Fibroblast of pulmonary artery (primary cell): ENCODE measurements around the gene SEMA4C.

Source experiments
- DNase-seq: peaks from one replicate; pipeline ENCODE4 v3.0.0-alpha.2; 2010; ENCODE audit warnings: low read depth
- H3K4me3 ChIP-seq: replicated peaks from 2 replicates; pipeline ENCODE4 v1.5.1; 2011; ENCODE audit warnings: low read depth, mild to moderate bottlenecking, control low read depth, low read length, moderate library complexity
- CTCF ChIP-seq: IDR thresholded peaks from 2 replicates; pipeline ENCODE4 v1.5.1; 2011; ENCODE audit warnings: mild to moderate bottlenecking, control low read depth, low read length, inconsistent platforms; ENCODE audit errors: missing control alignments

Gene SEMA4C

GRCh38 chr2:96846825-96847224, 23.1 kb downstream of the SEMA4C start:
- DNase-seq: no peak
- no peak overlapping the region for H3K4me3 ChIP-seq
- TF ChIP-seq CTCF: no peak

- H3K4me3 ChIP-seq: no peak overlapping the region
- no peak for TF ChIP-seq CTCF
- no peak for DNase-seq
Observed at GRCh38 chr2:96844405-96844808, 25.5 kb downstream of the SEMA4C start.

DNA sequence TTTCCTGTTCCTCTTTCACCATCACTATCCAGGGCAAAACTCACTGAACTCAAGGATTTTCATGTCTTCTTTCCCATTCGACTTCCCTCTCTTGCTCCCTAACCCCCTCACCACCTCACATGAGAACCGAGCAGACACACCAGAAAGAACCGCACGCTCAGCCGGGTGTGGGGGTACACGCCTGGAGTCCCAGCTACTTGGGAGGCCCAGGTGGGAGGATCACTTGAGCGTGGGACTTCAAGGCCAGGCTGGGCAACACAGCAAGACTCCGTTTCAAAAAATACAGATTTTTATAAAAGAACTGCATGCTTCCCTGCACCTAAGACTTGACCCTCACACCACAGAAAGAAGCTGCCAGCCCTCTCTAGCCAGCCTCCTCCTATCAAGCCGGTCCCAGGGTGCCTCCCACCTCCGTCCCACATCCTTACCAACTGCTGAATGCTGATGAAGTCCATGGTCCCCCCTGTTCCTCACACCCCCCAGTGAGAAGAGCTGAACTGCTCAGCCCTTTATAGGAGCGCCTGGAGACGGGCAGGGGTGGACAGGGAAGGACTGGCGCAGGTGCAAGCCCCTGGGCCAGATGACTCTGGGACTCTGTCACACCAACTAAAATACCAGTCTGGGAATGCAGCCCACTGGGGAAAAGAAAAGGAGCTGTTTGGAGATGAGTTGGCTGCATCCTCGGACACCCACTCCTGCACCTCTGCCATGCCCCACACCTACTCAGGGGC, 26.2 kb downstream of the SEMA4C start, which contains the start of gene ANKRD23:
TSS of gene ANKRD23 (minus strand) at position 484 of the 731 bp plus-strand sequence. CDS start at position 455, 29 bp downstream.
- TF ChIP-seq CTCF: no peak
- no peak for DNase-seq
- no peak within 1 kb of the TSS for H3K4me3 ChIP-seq

GRCh38 chr2:96842600-96842999, 27.3 kb downstream of the SEMA4C start:
- no peak for DNase-seq
- no peak overlapping the region for H3K4me3 ChIP-seq
- no peak for TF ChIP-seq CTCF

DNA sequence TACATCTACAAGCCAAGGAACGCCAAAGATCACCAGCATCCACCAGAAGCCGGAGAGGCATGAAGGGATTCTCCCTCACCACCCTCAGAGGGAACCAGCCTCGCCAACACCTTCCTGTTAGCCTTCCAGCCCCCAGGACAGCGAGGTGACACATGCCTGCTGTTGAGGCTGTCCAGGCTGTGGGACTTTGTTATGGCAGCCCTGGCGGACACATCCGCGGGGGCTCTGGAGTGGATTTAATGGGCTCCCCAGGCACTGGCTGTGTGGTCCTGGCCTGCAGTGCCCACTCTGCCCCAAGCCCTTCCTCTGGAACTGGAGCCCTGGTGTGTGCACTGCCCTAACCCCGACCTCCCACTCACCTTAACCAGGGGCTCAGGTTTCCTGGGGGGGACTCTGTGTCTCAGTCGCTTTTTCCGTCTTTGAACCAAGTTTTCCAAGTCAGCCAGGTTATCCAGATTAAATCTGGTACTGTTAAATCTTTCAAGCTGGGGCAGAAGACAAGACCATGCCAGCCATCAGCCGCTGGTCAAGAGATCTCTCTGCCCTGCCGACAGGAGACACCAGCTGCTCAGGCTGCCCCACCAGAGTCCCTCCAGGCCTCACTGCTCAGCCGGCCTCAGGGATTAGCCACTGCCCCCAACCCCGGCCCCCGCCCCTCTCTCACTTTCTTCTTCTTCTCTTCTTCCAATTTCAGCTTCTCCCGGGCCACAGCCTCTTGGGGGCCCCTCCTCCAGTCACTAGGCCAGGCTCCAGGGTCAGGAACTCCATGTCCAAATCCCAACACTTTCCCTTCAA, 28.0 kb downstream of the SEMA4C start:
- no peak for DNase-seq
- TF ChIP-seq CTCF: no peak
- no peak overlapping the region for H3K4me3 ChIP-seq

- no peak overlapping the region for H3K4me3 ChIP-seq
- DNase-seq: no peak
- TF ChIP-seq CTCF: no peak
Observed at GRCh38 chr2:96839875-96840850, 29.7 kb downstream of the SEMA4C start.
